ENCODE measurements around the gene SLC25A21.

Gene SLC25A21

DNA sequence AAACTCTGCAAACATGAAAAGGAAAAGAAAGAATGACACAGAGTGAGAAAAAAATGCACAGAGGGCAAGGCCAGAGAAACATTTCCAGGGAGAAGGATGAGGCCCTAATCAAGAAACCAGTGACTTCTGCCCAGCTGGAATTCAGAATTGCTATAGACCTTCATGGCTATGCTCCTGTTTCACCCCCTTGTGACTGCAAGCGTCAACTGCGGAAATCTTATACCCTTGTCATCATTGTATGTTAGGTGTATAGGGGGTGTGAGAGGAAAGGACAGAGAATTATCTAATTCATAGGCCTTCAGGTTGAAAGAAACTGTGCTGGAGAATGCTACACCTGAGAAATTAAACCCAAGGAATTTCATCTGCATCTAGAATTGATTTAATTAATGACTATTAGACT is 117.5 kb downstream of the SLC25A21 start:
- no peak for DNase-seq
- Histone ChIP-seq H3K4me3 (ENCODE audit: insufficient read depth, low read depth, low read length, poor library complexity, severe bottlenecking) (no peak overlapping the region), H3K4me1 (ENCODE audit: control insufficient read depth, insufficient read depth, low read length, poor library complexity, severe bottlenecking) (no peaks in the 10 kb centered on the region), H3K36me3 (ENCODE audit: control insufficient read depth, insufficient read depth, low read length) (no peaks in the 10 kb centered on the region), H3K27me3 (replicated peaks; ENCODE audit: control insufficient read depth, insufficient read depth, low read length, poor library complexity, severe bottlenecking) (no peaks in the 10 kb centered on the region), H3K9me3 (ENCODE audit: control insufficient read depth, low read length) (no peaks in the 10 kb centered on the region), H3K27ac (ENCODE audit: insufficient read depth, low read length, poor library complexity, severe bottlenecking) (no peak overlapping the region)

DNA sequence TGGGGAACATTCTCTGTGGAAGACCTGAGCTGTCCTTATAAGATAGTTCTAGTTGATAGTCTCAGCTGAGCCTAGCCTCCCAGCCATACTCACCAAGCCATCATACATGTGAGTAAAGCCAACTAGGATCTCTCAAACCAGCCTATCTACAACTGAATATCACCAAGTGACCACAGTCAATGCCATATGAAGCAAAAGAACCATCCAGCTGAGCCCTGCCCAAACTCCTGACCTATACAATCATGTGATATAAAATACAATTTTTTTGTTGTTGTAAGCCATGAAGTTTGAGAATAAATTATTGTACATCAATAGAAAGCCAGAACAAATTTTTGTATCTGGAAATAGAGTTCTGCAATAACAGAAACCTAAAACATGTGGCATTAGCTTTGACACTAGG is 118.3 kb downstream of the SLC25A21 start:
- Histone ChIP-seq H3K4me3 (ENCODE audit: insufficient read depth, low read depth, low read length, poor library complexity, severe bottlenecking) (no peak overlapping the region), H3K36me3 (ENCODE audit: control insufficient read depth, insufficient read depth, low read length) (no peaks in the 10 kb centered on the region), H3K9me3 (ENCODE audit: control insufficient read depth, low read length) (no peaks in the 10 kb centered on the region), H3K27me3 (replicated peaks; ENCODE audit: control insufficient read depth, insufficient read depth, low read length, poor library complexity, severe bottlenecking) (no peaks in the 10 kb centered on the region), H3K27ac (ENCODE audit: insufficient read depth, low read length, poor library complexity, severe bottlenecking) (no peak overlapping the region), H3K4me1 (ENCODE audit: control insufficient read depth, insufficient read depth, low read length, poor library complexity, severe bottlenecking) (no peaks in the 10 kb centered on the region)
- no peak for DNase-seq

DNA sequence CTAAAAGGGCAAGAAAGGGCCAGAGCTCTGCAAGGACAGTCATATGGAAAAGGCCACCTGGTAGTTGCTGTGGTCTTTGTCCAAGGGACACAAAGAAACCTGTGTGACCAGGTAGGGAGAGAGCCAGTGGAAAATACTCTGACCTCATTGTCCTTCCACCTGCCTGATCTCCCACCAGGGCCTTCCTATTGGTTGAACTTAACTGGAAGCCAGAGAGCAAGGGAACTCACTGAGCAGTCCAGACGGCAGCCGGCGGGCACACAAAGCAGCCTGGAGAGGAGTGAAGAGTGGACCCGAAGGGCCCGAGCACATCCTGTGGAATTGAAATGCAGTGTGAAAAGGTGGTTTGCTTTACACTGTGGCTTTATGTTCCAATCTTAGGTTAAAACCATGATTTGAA is 120.7 kb downstream of the SLC25A21 start:
- Histone ChIP-seq H3K4me1 (ENCODE audit: control insufficient read depth, insufficient read depth, low read length, poor library complexity, severe bottlenecking) (no peaks in the 10 kb centered on the region), H3K4me3 (ENCODE audit: insufficient read depth, low read depth, low read length, poor library complexity, severe bottlenecking) (no peak overlapping the region), H3K9me3 (ENCODE audit: control insufficient read depth, low read length) (no peaks in the 10 kb centered on the region), H3K36me3 (ENCODE audit: control insufficient read depth, insufficient read depth, low read length) (no peaks in the 10 kb centered on the region), H3K27ac (ENCODE audit: insufficient read depth, low read length, poor library complexity, severe bottlenecking) (no peak overlapping the region), H3K27me3 (replicated peaks; ENCODE audit: control insufficient read depth, insufficient read depth, low read length, poor library complexity, severe bottlenecking) (no peaks in the 10 kb centered on the region)
- DNase-seq: no peak

GRCh38 chr14:37051153-37051552 is 121.3 kb downstream of the SLC25A21 start:
- H3K36me3 ChIP-seq (ENCODE audit: control insufficient read depth, insufficient read depth, low read length): no peaks in the 10 kb centered on the region
- no peaks in the 10 kb centered on the region for H3K27me3 ChIP-seq (replicated peaks; ENCODE audit: control insufficient read depth, insufficient read depth, low read length, poor library complexity, severe bottlenecking)
- H3K9me3 ChIP-seq (ENCODE audit: control insufficient read depth, low read length): no peaks in the 10 kb centered on the region
- H3K27ac ChIP-seq (ENCODE audit: insufficient read depth, low read length, poor library complexity, severe bottlenecking): no peak overlapping the region
- H3K4me1 ChIP-seq (ENCODE audit: control insufficient read depth, insufficient read depth, low read length, poor library complexity, severe bottlenecking): no peaks in the 10 kb centered on the region
- H3K4me3 ChIP-seq (ENCODE audit: insufficient read depth, low read depth, low read length, poor library complexity, severe bottlenecking): no peak overlapping the region
- no peak for DNase-seq

DNA sequence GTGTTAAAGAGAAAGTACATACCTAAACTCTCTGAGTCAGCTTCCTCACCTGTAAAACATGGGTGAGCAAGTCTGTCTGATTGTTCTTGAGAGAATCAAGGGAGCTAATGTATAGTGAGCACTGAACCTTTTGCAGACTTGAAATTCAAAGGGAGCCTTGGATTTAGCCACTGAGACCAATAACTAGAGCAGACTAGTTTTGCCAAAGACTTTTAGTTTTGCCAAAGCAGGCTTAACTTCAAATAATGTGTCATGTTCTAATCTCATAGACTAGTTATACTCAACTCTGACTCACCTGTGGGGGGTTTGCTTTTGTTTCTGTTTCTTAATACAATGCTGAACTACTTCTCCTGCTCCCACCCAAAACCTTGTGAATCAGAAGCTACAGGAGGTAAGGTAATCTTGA is 123.7 kb downstream of the SLC25A21 start:
- Histone ChIP-seq H3K27me3 (replicated peaks; ENCODE audit: control insufficient read depth, insufficient read depth, low read length, poor library complexity, severe bottlenecking) (no peaks in the 10 kb centered on the region), H3K9me3 (ENCODE audit: control insufficient read depth, low read length) (no peaks in the 10 kb centered on the region), H3K4me3 (ENCODE audit: insufficient read depth, low read depth, low read length, poor library complexity, severe bottlenecking) (no peak overlapping the region), H3K4me1 (ENCODE audit: control insufficient read depth, insufficient read depth, low read length, poor library complexity, severe bottlenecking) (no peaks in the 10 kb centered on the region), H3K27ac (ENCODE audit: insufficient read depth, low read length, poor library complexity, severe bottlenecking) (no peak overlapping the region), H3K36me3 (ENCODE audit: control insufficient read depth, insufficient read depth, low read length) (no peaks in the 10 kb centered on the region)
- no peak for DNase-seq

DNA sequence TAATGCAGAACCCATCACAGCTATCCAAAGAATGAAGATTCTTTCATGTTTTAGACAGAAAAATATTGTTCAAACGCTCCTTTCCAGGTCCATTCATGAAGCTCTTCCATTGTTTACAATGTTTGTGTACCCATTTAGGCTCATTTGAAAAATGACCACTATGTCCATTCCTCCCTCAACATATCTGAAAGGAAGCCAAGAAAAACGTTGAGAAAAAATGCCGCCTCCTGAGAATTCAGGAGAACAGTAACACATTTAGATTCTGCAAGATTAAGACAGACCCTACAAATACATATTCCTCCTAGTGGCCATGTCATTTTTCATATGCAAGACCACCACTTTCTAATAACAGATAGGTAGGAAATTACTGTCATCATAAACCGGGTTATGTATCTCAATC is 124.4 kb downstream of the SLC25A21 start:
- H3K4me3 ChIP-seq (ENCODE audit: insufficient read depth, low read depth, low read length, poor library complexity, severe bottlenecking): no peak overlapping the region
- H3K27ac ChIP-seq (ENCODE audit: insufficient read depth, low read length, poor library complexity, severe bottlenecking): no peak overlapping the region
- no peak for DNase-seq
- H3K36me3 ChIP-seq (ENCODE audit: control insufficient read depth, insufficient read depth, low read length): no peaks in the 10 kb centered on the region
- H3K27me3 ChIP-seq (replicated peaks; ENCODE audit: control insufficient read depth, insufficient read depth, low read length, poor library complexity, severe bottlenecking): no peaks in the 10 kb centered on the region
- no peaks in the 10 kb centered on the region for H3K4me1 ChIP-seq (ENCODE audit: control insufficient read depth, insufficient read depth, low read length, poor library complexity, severe bottlenecking)
- no peaks in the 10 kb centered on the region for H3K9me3 ChIP-seq (ENCODE audit: control insufficient read depth, low read length)

DNA sequence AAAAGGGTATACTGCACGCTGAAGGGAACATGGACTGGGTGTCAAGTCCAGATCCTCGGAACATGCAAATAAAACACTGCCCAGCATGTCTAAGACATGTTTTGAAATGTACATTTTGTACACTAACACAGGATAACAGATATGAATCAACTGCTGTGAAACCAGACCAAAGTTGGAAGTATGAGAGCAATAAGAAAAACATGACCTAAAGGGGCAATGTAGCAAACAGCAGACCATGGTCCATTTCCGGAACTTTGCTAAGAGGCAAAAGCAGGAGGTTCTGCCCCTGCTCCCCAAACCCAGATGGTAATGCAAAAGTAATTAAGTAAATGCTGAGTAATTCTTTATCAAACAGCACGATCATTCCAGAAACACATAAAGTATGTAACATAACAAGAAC is 125.2 kb downstream of the SLC25A21 start:
- Histone ChIP-seq H3K4me3 (ENCODE audit: insufficient read depth, low read depth, low read length, poor library complexity, severe bottlenecking) (no peak overlapping the region), H3K4me1 (ENCODE audit: control insufficient read depth, insufficient read depth, low read length, poor library complexity, severe bottlenecking) (no peaks in the 10 kb centered on the region), H3K27ac (ENCODE audit: insufficient read depth, low read length, poor library complexity, severe bottlenecking) (no peak overlapping the region), H3K27me3 (replicated peaks; ENCODE audit: control insufficient read depth, insufficient read depth, low read length, poor library complexity, severe bottlenecking) (no peaks in the 10 kb centered on the region), H3K36me3 (ENCODE audit: control insufficient read depth, insufficient read depth, low read length) (no peaks in the 10 kb centered on the region), H3K9me3 (ENCODE audit: control insufficient read depth, low read length) (no peaks in the 10 kb centered on the region)
- DNase-seq: no peak

- no peaks in the 10 kb centered on the region for H3K27me3 ChIP-seq (replicated peaks; ENCODE audit: control insufficient read depth, insufficient read depth, low read length, poor library complexity, severe bottlenecking)
- no peak overlapping the region for H3K4me3 ChIP-seq (ENCODE audit: insufficient read depth, low read depth, low read length, poor library complexity, severe bottlenecking)
- no peaks in the 10 kb centered on the region for H3K4me1 ChIP-seq (ENCODE audit: control insufficient read depth, insufficient read depth, low read length, poor library complexity, severe bottlenecking)
- no peaks in the 10 kb centered on the region for H3K9me3 ChIP-seq (ENCODE audit: control insufficient read depth, low read length)
- no peak overlapping the region for H3K27ac ChIP-seq (ENCODE audit: insufficient read depth, low read length, poor library complexity, severe bottlenecking)
- no peak for DNase-seq
- H3K36me3 ChIP-seq (ENCODE audit: control insufficient read depth, insufficient read depth, low read length): no peaks in the 10 kb centered on the region
Measured at GRCh38 chr14:37046815-37047214, 125.6 kb downstream of the SLC25A21 start.

GRCh38 chr14:37045340-37046061 is 126.9 kb downstream of the SLC25A21 start:
- H3K27ac ChIP-seq (ENCODE audit: insufficient read depth, low read length, poor library complexity, severe bottlenecking): no peak overlapping the region
- H3K4me1 ChIP-seq (ENCODE audit: control insufficient read depth, insufficient read depth, low read length, poor library complexity, severe bottlenecking): no peaks in the 10 kb centered on the region
- DNase-seq: no peak
- no peaks in the 10 kb centered on the region for H3K36me3 ChIP-seq (ENCODE audit: control insufficient read depth, insufficient read depth, low read length)
- H3K27me3 ChIP-seq (replicated peaks; ENCODE audit: control insufficient read depth, insufficient read depth, low read length, poor library complexity, severe bottlenecking): no peaks in the 10 kb centered on the region
- H3K9me3 ChIP-seq (ENCODE audit: control insufficient read depth, low read length): no peaks in the 10 kb centered on the region
- H3K4me3 ChIP-seq (ENCODE audit: insufficient read depth, low read depth, low read length, poor library complexity, severe bottlenecking): no peak overlapping the region

DNA sequence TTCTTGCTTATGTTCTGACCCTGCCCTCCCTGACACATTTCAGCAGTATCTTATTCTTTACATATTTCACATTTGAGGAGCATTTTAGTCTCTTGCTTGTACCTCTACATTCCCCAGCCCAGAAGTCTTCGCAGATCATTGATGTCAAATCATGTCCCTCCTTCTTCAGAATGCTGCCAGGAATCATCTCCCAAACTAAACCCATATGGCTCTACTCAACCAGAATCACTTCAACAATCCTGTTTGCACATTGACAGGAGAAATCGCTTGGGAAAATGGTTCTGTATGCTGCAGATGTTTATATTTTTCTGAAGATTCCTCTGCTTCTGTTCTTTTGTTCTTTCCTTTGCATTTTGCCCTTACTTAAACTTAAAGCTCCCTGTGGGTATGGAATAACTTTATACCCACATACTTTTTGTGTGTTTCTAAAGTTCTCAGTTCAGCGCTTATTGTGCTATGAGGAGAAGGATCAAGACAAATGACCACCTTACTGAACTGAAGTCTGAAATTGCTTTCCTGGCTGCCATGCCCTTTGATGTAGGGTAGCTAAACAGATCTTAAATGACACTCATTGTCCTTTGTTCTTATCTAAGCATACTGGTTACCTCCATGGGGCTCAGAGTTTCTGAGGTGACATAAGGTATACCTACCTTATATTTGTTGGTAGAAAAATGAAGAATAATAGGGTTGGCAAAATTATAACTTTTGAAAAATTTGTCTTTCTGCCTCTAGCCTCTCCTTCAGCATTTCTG is 134.6 kb downstream of the SLC25A21 start:
- H3K4me1 ChIP-seq (ENCODE audit: control insufficient read depth, insufficient read depth, low read length, poor library complexity, severe bottlenecking): no peaks in the 10 kb centered on the region
- no peaks in the 10 kb centered on the region for H3K27me3 ChIP-seq (replicated peaks; ENCODE audit: control insufficient read depth, insufficient read depth, low read length, poor library complexity, severe bottlenecking)
- DNase-seq: no peak
- H3K36me3 ChIP-seq (ENCODE audit: control insufficient read depth, insufficient read depth, low read length): no peaks in the 10 kb centered on the region
- no peak overlapping the region for H3K27ac ChIP-seq (ENCODE audit: insufficient read depth, low read length, poor library complexity, severe bottlenecking)
- H3K9me3 ChIP-seq (ENCODE audit: control insufficient read depth, low read length): no peaks in the 10 kb centered on the region
- H3K4me3 ChIP-seq (ENCODE audit: insufficient read depth, low read depth, low read length, poor library complexity, severe bottlenecking): no peak overlapping the region

Data from effector memory CD4-positive, alpha-beta T cell (primary cell).